HepG2 (cell line): ENCODE data around the gene TLCD3A. TPM values are rescaled to one million over a fixed set of nuclear protein-coding genes. Genes with fewer than 3 reads are reported as not detected.

Source experiments
- AHDC1 ChIP-seq: sonication (generic); formaldehyde crosslinking; IDR thresholded peaks from 2 replicates; pipeline ENCODE4 v1.5.1; 2020; ENCODE audit warnings: mild to moderate bottlenecking, missing genetic modification reagents, borderline replicate concordance
- ELF3 ChIP-seq: IDR thresholded peaks from 2 replicates; pipeline ENCODE4 v1.6.1; 2016; ENCODE audit warnings: missing genetic modification reagents, missing compliant biosample characterization
- GLI4 ChIP-seq: sonication (generic); formaldehyde crosslinking; IDR thresholded peaks from 2 replicates; pipeline ENCODE4 v1.5.1; 2020; ENCODE audit warnings: missing genetic modification reagents, mild to moderate bottlenecking, moderate library complexity, borderline replicate concordance
- LRRFIP1 ChIP-seq: sonication (generic); formaldehyde crosslinking; conservative IDR thresholded peaks from 2 replicates; pipeline ENCODE4 v1.4.0; 2020; ENCODE audit warnings: missing genetic modification reagents
- MAF1 ChIP-seq: sonication (generic); formaldehyde crosslinking; IDR thresholded peaks from 2 replicates; pipeline ENCODE4 v1.5.0; 2020; ENCODE audit warnings: missing genetic modification reagents, borderline replicate concordance
- NFATC3 ChIP-seq: sonication (generic); formaldehyde crosslinking; IDR thresholded peaks from 2 replicates; pipeline ENCODE4 v1.5.1; 2020; ENCODE audit warnings: mild to moderate bottlenecking, missing genetic modification reagents
- NR1H2 ChIP-seq: sonication (generic); formaldehyde crosslinking; IDR thresholded peaks from 2 replicates; pipeline ENCODE4 v1.8.1; 2022; ENCODE audit warnings: low read depth, missing genetic modification reagents, borderline replicate concordance
- SKIL ChIP-seq: sonication (generic); formaldehyde crosslinking; IDR thresholded peaks from 2 replicates; pipeline ENCODE4 v1.8.0; 2022; ENCODE audit warnings: missing genetic modification reagents, mild to moderate bottlenecking, moderate library complexity, borderline replicate concordance
- SP140L ChIP-seq: sonication (generic); formaldehyde crosslinking; IDR thresholded peaks from 2 replicates; pipeline ENCODE4 v1.4.0; 2020; ENCODE audit warnings: missing genetic modification reagents, borderline replicate concordance
- TEAD3 ChIP-seq: optimal IDR thresholded peaks from 2 replicates; pipeline ENCODE3; 2016; ENCODE audit warnings: borderline replicate concordance
- ZBTB33 ChIP-seq: sonication (generic); formaldehyde crosslinking; IDR thresholded peaks from 2 replicates; pipeline ENCODE4 v1.4.0; 2020; ENCODE audit warnings: missing genetic modification reagents
- ZNF614 ChIP-seq: IDR thresholded peaks from 2 replicates; pipeline ENCODE4 v1.6.1; 2018; ENCODE audit warnings: missing biosample characterization, missing genetic modification reagents, inconsistent platforms, borderline replicate concordance
- ZNF761 ChIP-seq: sonication (generic); formaldehyde crosslinking; conservative IDR thresholded peaks from 2 replicates; pipeline ENCODE4 v1.4.0; 2020; ENCODE audit warnings: mild to moderate bottlenecking, missing genetic modification reagents
- ZSCAN30 ChIP-seq: sonication (generic); formaldehyde crosslinking; IDR thresholded peaks from 2 replicates; pipeline ENCODE4 v1.5.0; 2020; ENCODE audit warnings: mild to moderate bottlenecking, missing genetic modification reagents
- polyA plus RNA-seq, 8 experiments: library from polyadenylated mRNA; depleted of rRNA in 3 of 8; stranded (reverse) in 7 of 8; unstranded in 1 of 8; fragments of >200 nt; fragmentation: Illumina TruSeq in 4 of 8; extraction: Trizol in 4 of 8; gene quantifications; 2 replicates each; pipeline versions ENCODE4 v1.2.1 to v1.2.3, GENCODE V29; 2011 to 2016; ENCODE audit warnings: low read depth in 4 of 8, missing spikeins in 1 of 8, mixed read lengths in 1 of 8; ENCODE audit not compliant: insufficient read depth in 1 of 8
- total RNA-seq, 5 experiments: library from RNA; depleted of rRNA; stranded (reverse); fragments of >200 nt; fragmentation: Illumina TruSeq; extraction: Trizol; gene quantifications; 2 replicates each; pipeline ENCODE4 v1.2.3, GENCODE V29; 2016; ENCODE audit warnings: low read depth in 1 of 5

Gene TLCD3A
- total and polyA plus RNA-seq, 2 of the 13 experiments (the other 11 are each of a cell fraction or from before 2014, with no cell fraction given) = 25.2 to 46.6 TPM

- TF ChIP-seq AHDC1 (CRISPR knock-in tag) (peak; percentile 72; the same call in 1 of the 2 replicates), ZNF614 (peak; percentile 59; the same call in 1 of the 2 replicates), MAF1 (CRISPR knock-in tag) (no peak), SKIL (CRISPR knock-in tag) (peak; percentile 64), ZSCAN30 (CRISPR knock-in tag) (no peak), NR1H2 (0 out of 2 replicates have a peak, but pooled peaks have one; percentile 20), LRRFIP1 (CRISPR knock-in tag) (no peak), ZBTB33 (CRISPR knock-in tag) (peak; percentile 50; the same call in 1 of the 2 replicates), TEAD3 (CRISPR knock-in tag) (peak; percentile 63), NFATC3 (CRISPR knock-in tag) (peak; percentile 89; the same call in 1 of the 2 replicates), SP140L (CRISPR knock-in tag) (peak; percentile 12; the same call in 1 of the 2 replicates), GLI4 (CRISPR knock-in tag) (peak; percentile 80; the same call in 1 of the 2 replicates), ELF3 (CRISPR knock-in tag) (0 out of 2 replicates have a peak, but pooled peaks have one; percentile 56), ZNF761 (CRISPR knock-in tag) (0 out of 2 replicates have a peak, but pooled peaks have one; percentile 49)
Measured at GRCh38 chr17:781805-782731, 49.7 kb downstream of the TLCD3A start, which contains the start of the genes GLOD4 and MRM3 (continued).
